Muscle of leg (tissue), 11 donors: ENCODE results near the gene FILIP1L. TPM values are rescaled to one million over a fixed set of nuclear protein-coding genes. Genes with fewer than 3 reads are reported as not detected.
A peak's percentile ranks its signal among the peaks of the same experiment; 100 is the strongest.

Experiments
- DNase-seq: peaks from one replicate; pipeline ENCODE4 v3.0.0; 2013
- H3K27ac ChIP-seq: one replicate; pipeline ENCODE4 v1.5.1; 2013; ENCODE audit warnings: mild to moderate bottlenecking, low read length, control low read depth
- H3K27me3 ChIP-seq: one replicate; pipeline ENCODE4 v1.6.1; 2013; ENCODE audit warnings: low read length; ENCODE audit not compliant: control insufficient read depth, insufficient read depth
- H3K36me3 ChIP-seq: one replicate; pipeline ENCODE4 v1.6.1; 2013; ENCODE audit warnings: low read length; ENCODE audit not compliant: control insufficient read depth, insufficient read depth
- H3K4me1 ChIP-seq: one replicate; pipeline ENCODE4 v1.6.1; 2013; ENCODE audit warnings: low read length; ENCODE audit not compliant: control insufficient read depth, insufficient read depth
- H3K4me3 ChIP-seq: one replicate; pipeline ENCODE4 v1.5.1; 2013; ENCODE audit warnings: low read length, control low read depth
- H3K9me3 ChIP-seq: replicated peaks from 2 replicates; pipeline ENCODE4 v1.6.1; 2013; ENCODE audit warnings: low read depth, low read length; ENCODE audit not compliant: control insufficient read depth
- WGBS: methylation state at CpG from one replicate; pipeline ENCODE4 v1.1.5; 2013; ENCODE audit warnings: missing lambda C conversion rate; ENCODE audit not compliant: insufficient coverage; 5-methylcytosine and 5-hydroxymethylcytosine counted together
- polyA plus RNA-seq, 8 donors: library from polyadenylated mRNA; unstranded; fragments of 120-200 nt; gene quantifications; one replicate each; pipeline versions ENCODE4 v1.2.1 to v1.2.3, GENCODE V29; 2013; ENCODE audit warnings: inconsistent platforms in 1 of 8, low replicate concordance in 1 of 8; ENCODE audit not compliant: insufficient read length in 8 of 8, insufficient read depth in 1 of 8
- total RNA-seq: library from RNA; stranded (reverse); fragments of 120-200 nt; gene quantifications from one replicate; pipeline ENCODE4 v1.2.4, GENCODE V29; 2013

The FILIP1L gene
- total and polyA plus RNA-seq, 9 donors = 30.0 to 72.9 (median 51.2) TPM

GRCh38 chr3:100111728-100112127 is 2.6 kb downstream of the FILIP1L start:
- DNase-seq = no peak
- Histone ChIP-seq H3K36me3 (no peaks in the 10 kb centered on the region), H3K27ac (no peak overlapping the region), H3K4me1 (peaks cover 7% of the 10 kb centered on the region), H3K4me3 (peak overlapping the region; percentile 24), H3K9me3 (no peaks in the 10 kb centered on the region), H3K27me3 (no peaks in the 10 kb centered on the region)
- WGBS = no CpG with 5 or more reads among the region's 1 CpG

- peaks cover 14% of the 10 kb centered on the region for H3K4me1 ChIP-seq
- peak overlapping the region; percentile 59 for H3K27ac ChIP-seq
- no CpG with 5 or more reads among the region's 1 CpG for WGBS
- H3K36me3 ChIP-seq = no peaks in the 10 kb centered on the region
- no peak overlapping the region for H3K4me3 ChIP-seq
- no peaks in the 10 kb centered on the region for H3K27me3 ChIP-seq
- peak; percentile 50 for DNase-seq
- no peaks in the 10 kb centered on the region for H3K9me3 ChIP-seq
Measured at GRCh38 chr3:100110162-100110561, 4.1 kb downstream of the FILIP1L start.

GRCh38 chr3:100108464-100109079 is 5.7 kb downstream of the FILIP1L start:
- Histone ChIP-seq H3K27me3 (no peaks in the 10 kb centered on the region), H3K4me1 (peaks cover 16% of the 10 kb centered on the region), H3K27ac (no peak overlapping the region), H3K36me3 (no peaks in the 10 kb centered on the region), H3K9me3 (no peaks in the 10 kb centered on the region), H3K4me3 (no peak overlapping the region)
- no peak for DNase-seq
- 100% methylated on average over 1 of the region's 7 CpGs for WGBS

GRCh38 chr3:100107221-100107814 is 7.0 kb downstream of the FILIP1L start:
- Histone ChIP-seq H3K9me3 (no peaks in the 10 kb centered on the region), H3K4me1 (peaks cover 22% of the 10 kb centered on the region), H3K27ac (peak overlapping the region; percentile 60), H3K27me3 (no peaks in the 10 kb centered on the region), H3K36me3 (peaks cover 2% of the 10 kb centered on the region), H3K4me3 (no peak overlapping the region)
- WGBS = no CpG with 5 or more reads among the region's 4 CpGs
- peak; percentile 69 for DNase-seq

- Histone ChIP-seq H3K4me3 (no peak overlapping the region), H3K27ac (peak overlapping the region; percentile 63)
Measured at GRCh38 chr3:100106531-100107141, 7.7 kb downstream of the FILIP1L start.

GRCh38 chr3:100106094-100106493 is 8.2 kb downstream of the FILIP1L start:
- no peaks in the 10 kb centered on the region for H3K27me3 ChIP-seq
- peaks cover 22% of the 10 kb centered on the region for H3K4me1 ChIP-seq
- no peak for DNase-seq
- no peaks in the 10 kb centered on the region for H3K9me3 ChIP-seq
- peak overlapping the region; percentile 63 for H3K27ac ChIP-seq
- H3K4me3 ChIP-seq = no peak overlapping the region
- H3K36me3 ChIP-seq = peaks cover 2% of the 10 kb centered on the region

More at GRCh38 chr3:100106531-100107141, 7.7 kb downstream of the FILIP1L start:
- peaks cover 22% of the 10 kb centered on the region for H3K4me1 ChIP-seq
- DNase-seq = peak; percentile 46
- no peaks in the 10 kb centered on the region for H3K27me3 ChIP-seq
- peaks cover 2% of the 10 kb centered on the region for H3K36me3 ChIP-seq
- no peaks in the 10 kb centered on the region for H3K9me3 ChIP-seq

- DNase-seq = no peak
- peaks cover 22% of the 10 kb centered on the region for H3K4me1 ChIP-seq
- H3K27me3 ChIP-seq = no peaks in the 10 kb centered on the region
- no peaks in the 10 kb centered on the region for H3K9me3 ChIP-seq
- H3K4me3 ChIP-seq = no peak overlapping the region
- no CpG with 5 or more reads among the region's 1 CpG for WGBS
- no peak overlapping the region for H3K27ac ChIP-seq
- H3K36me3 ChIP-seq = peaks cover 2% of the 10 kb centered on the region
Measured at GRCh38 chr3:100105501-100105900, 8.8 kb downstream of the FILIP1L start.

GRCh38 chr3:100104817-100105413 is 9.4 kb downstream of the FILIP1L start:
- no peaks in the 10 kb centered on the region for H3K27me3 ChIP-seq
- H3K4me3 ChIP-seq = no peak overlapping the region
- H3K36me3 ChIP-seq = peaks cover 2% of the 10 kb centered on the region
- DNase-seq = no peak
- H3K9me3 ChIP-seq = no peaks in the 10 kb centered on the region
- peaks cover 20% of the 10 kb centered on the region for H3K4me1 ChIP-seq
- H3K27ac ChIP-seq = no peak overlapping the region

GRCh38 chr3:100104442-100104798 is 9.9 kb downstream of the FILIP1L start:
- peaks cover 2% of the 10 kb centered on the region for H3K36me3 ChIP-seq
- WGBS = 82% methylated on average over 1 of the region's 2 CpGs
- H3K9me3 ChIP-seq = no peaks in the 10 kb centered on the region
- no peak for DNase-seq
- peaks cover 20% of the 10 kb centered on the region for H3K4me1 ChIP-seq
- H3K27ac ChIP-seq = no peak overlapping the region
- no peak overlapping the region for H3K4me3 ChIP-seq
- no peaks in the 10 kb centered on the region for H3K27me3 ChIP-seq

- Histone ChIP-seq H3K27me3 (no peaks in the 10 kb centered on the region), H3K4me1 (peaks cover 20% of the 10 kb centered on the region), H3K36me3 (peaks cover 2% of the 10 kb centered on the region), H3K9me3 (no peaks in the 10 kb centered on the region), H3K27ac (no peak overlapping the region), H3K4me3 (no peak overlapping the region)
- DNase-seq = no peak
- no CpG with 5 or more reads among the region's 4 CpGs for WGBS
Measured at GRCh38 chr3:100103558-100104441, 10.5 kb downstream of the FILIP1L start.
